Measurements from ENCODE around the gene TM4SF20.

The TM4SF20 gene

DNA sequence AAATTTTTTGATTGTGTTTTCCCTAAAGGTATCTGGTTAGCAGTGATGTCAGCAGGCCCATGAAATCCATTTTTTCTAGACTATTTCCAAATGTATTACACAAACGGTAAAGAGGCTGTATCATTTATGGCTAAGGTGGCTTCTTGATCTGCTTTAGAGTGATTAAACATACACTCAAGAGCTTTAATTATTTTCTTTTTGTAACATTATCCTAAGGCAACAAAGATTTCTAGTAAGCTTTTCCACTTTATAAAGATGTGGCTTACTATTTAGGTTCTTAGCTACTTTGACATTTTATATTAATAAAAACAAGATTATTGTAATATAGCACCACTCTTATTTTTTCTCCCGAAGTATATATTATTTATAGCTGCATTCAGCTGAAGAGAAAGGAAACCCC lies 37.6 kb downstream of the TM4SF20 start:
- TF ChIP-seq, protein P1, sequence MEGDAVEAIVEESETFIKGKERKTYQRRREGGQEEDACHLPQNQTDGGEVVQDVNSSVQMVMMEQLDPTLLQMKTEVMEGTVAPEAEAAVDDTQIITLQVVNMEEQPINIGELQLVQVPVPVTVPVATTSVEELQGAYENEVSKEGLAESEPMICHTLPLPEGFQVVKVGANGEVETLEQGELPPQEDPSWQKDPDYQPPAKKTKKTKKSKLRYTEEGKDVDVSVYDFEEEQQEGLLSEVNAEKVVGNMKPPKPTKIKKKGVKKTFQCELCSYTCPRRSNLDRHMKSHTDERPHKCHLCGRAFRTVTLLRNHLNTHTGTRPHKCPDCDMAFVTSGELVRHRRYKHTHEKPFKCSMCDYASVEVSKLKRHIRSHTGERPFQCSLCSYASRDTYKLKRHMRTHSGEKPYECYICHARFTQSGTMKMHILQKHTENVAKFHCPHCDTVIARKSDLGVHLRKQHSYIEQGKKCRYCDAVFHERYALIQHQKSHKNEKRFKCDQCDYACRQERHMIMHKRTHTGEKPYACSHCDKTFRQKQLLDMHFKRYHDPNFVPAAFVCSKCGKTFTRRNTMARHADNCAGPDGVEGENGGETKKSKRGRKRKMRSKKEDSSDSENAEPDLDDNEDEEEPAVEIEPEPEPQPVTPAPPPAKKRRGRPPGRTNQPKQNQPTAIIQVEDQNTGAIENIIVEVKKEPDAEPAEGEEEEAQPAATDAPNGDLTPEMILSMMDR (IDR thresholded peaks at IDR 0.05; ENCODE audit: low read depth, low read length) = no peak
- H3K4me3 ChIP-seq (ENCODE audit: low read depth, low read length) = no peak overlapping the region

DNA sequence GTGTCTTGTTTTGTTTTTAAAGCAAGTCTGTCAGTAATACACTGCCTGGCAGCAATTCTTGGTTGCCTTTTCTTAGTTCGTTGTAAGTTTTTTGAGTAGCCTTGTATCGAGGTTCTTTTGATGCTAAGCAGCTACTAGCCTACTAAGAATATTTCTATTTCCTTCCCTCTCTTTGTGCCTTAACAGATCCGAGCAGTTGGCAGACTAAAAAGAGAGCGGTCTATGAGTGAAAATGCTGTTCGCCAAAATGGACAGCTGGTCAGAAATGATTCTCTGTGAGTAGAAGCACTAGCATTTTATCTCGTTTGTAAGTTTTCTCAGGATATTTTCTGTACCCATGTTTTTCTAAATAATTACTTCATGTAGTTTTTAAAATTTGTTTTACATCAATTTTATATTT lies 39.0 kb downstream of the TM4SF20 start:
- TF ChIP-seq, protein P1 (IDR thresholded peaks at IDR 0.05; ENCODE audit: low read depth, low read length) = no peak
- H3K4me3 ChIP-seq (ENCODE audit: low read depth, low read length) = no peak overlapping the region

DNA sequence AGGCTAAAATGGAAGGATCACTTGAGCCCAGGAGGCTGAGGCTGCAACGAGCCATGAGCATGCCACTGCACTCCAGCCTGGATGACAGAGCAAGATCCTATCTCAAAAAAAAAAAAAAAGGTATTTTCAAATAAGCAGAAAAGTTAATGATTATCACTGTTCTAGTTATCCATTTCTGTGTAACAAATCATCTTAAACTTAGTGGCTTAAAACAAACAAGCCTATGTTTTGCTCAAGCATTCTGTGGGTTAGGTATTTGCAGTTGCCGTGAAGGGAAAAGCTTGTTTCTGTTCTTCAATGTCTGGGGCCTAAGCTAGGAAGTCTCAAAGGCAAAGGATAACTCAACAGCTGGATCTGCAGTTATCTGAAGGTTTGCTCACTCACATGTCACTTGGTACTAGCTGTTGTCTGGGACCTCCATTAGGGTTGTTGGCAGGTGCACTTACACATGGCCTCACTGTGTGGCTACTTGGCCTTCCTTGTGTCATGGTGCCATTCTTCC lies 40.0 kb downstream of the TM4SF20 start:
- H3K4me3 ChIP-seq (ENCODE audit: low read depth, low read length) = no peak overlapping the region
- TF ChIP-seq, protein P1 (IDR thresholded peaks at IDR 0.05; ENCODE audit: low read depth, low read length) = no peak

DNA sequence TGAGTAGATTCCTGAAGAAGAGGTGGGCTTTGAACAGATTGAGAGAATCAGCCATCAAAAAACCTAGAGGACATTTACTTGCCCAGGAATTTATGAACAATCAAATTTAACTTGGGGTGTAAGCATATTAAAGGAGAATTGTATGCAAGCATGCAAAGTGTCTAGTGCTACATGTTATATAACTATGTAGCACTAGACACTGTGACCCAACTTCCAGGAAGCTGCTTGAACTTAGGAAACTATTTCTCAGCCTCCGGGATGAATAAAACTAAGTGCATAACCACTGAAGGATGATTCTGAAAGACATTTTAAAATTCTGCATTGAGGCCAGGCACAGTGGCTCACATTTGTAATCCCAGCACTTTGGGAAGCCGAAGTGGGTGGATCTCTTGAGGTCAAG lies 41.7 kb downstream of the TM4SF20 start:
- TF ChIP-seq, protein P1 (IDR thresholded peaks at IDR 0.05; ENCODE audit: low read depth, low read length) = no peak
- H3K4me3 ChIP-seq (ENCODE audit: low read depth, low read length) = no peak overlapping the region

DNA sequence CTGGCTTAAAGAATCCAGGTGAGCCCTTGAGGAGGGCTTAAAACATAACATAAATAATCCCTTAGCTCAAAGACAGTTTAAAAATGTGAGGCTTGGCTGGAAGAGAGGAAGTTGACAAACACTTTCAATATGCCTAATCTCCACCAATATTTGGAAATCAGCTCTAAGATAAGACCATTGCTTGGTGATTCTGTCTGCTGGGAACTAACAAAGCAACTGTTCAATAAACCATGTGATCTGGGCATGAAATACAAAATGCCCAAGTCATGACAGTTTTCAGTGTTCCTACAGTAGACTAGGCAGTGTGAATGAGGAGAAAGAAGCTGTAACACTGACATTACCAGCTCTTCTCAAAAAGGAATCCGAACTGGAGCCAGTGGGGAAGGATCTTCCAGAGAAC lies 43.4 kb downstream of the TM4SF20 start:
- TF ChIP-seq, protein P1 (IDR thresholded peaks at IDR 0.05; ENCODE audit: low read depth, low read length) = no peak

DNA sequence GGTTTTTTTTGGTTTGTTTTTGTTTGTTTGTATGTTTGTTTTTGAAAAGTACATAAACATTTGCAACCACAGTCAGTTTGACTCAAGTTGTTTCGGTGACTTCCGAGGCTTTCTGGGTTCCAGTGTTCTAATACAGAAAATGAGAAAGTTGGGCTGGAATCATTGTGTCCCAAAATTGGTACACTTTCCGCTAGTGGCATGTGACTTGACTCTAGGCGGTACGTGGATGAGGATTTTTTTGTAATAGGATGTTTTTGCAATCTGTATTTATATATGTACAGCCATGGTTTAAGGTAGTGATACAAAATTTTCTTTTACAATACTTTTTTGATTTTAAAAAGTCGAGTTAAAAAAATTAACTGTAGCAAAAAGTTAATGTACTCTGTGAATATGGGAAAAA lies 52.3 kb downstream of the TM4SF20 start:
- TF ChIP-seq, protein P1 (IDR thresholded peaks at IDR 0.05; ENCODE audit: low read depth, low read length) = no peak
- peak overlapping the region; percentile 89 for H3K4me3 ChIP-seq (ENCODE audit: low read depth, low read length)

More for the DNA sequence above, 43.4 kb downstream of the TM4SF20 start:
- no peak overlapping the region for H3K4me3 ChIP-seq (ENCODE audit: low read depth, low read length)

DNA sequence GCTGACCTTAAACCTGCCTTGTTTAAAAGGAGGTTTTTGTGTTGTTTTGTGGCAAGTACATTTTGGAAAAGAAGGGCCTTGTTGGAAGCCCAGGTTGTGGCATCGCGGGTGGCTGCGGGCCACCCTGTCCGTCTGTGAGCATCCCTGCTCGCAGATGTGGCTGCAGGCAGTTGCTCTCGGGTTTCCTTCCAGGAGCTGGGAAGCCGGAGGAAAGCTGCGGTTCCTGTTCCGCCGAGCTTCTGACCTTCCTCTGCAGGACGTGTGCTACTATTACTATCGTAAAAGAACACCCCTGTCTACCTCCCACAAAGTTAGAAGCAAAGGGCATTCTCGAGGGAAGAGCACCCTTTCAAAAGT lies 53.3 kb downstream of the TM4SF20 start:
- TF ChIP-seq, protein P1 (IDR thresholded peaks at IDR 0.05; ENCODE audit: low read depth, low read length) = no peak
- H3K4me3 ChIP-seq (ENCODE audit: low read depth, low read length) = peak overlapping the region; percentile 89

Data from WI38 (cell line).